MCF 10A (cell line): ENCODE measurements around the gene GPR173. TPM values are rescaled to one million over a fixed set of nuclear protein-coding genes. Genes with fewer than 3 reads are reported as not detected.

Experiments used
- BruUV-seq: library from RNA; stranded (reverse); fragments of 400-500 nt; replicated peaks from 2 replicates; lab custom pipeline; 2021; lab: Mats Ljungman, UMichigan
- CTCF ChIA-PET: fragments of 300-600 bp; sonication (Branson Sonifier 250); formaldehyde crosslinking; extraction: SDS; loops from one replicate; lab custom pipeline; 2021; ENCODE audit warnings: antibody characterized with exemption, inconsistent platforms; lab: Yijun Ruan, JAX
- POLR2A ChIA-PET: fragments of 300-600, 350-650 bp; sonication (Branson Sonifier 250); formaldehyde crosslinking; extraction: SDS; loops from one replicate; lab custom pipeline; 2020; ENCODE audit warnings: antibody characterized with exemption, inconsistent platforms; lab: Yijun Ruan, JAX
- DNase-seq: peaks from one replicate; pipeline ENCODE4 v3.0.0-alpha.2; 2018; ENCODE audit not compliant: unreplicated experiment
- H3K27ac Mint-ChIP-seq: one replicate; pipeline ENCODE4 v1.8.0; 2022; ENCODE audit warnings: mild to moderate bottlenecking, low read depth, mixed read lengths; ENCODE audit not compliant: unreplicated experiment
- H3K27me3 Mint-ChIP-seq: one replicate; pipeline ENCODE4 v1.8.0; 2022; ENCODE audit warnings: mixed read lengths; ENCODE audit not compliant: insufficient read depth, unreplicated experiment
- H3K36me3 Mint-ChIP-seq: one replicate; pipeline ENCODE4 v1.8.0; 2022; ENCODE audit warnings: mild to moderate bottlenecking, moderate library complexity, mixed read lengths; ENCODE audit not compliant: insufficient read depth, unreplicated experiment
- H3K4me1 Mint-ChIP-seq: one replicate; pipeline ENCODE4 v1.8.0; 2022; ENCODE audit warnings: mixed read lengths; ENCODE audit not compliant: insufficient read depth, unreplicated experiment
- H3K4me3 Mint-ChIP-seq: one replicate; pipeline ENCODE4 v1.8.0; 2022; ENCODE audit warnings: mild to moderate bottlenecking, moderate library complexity, mixed read lengths; ENCODE audit not compliant: unreplicated experiment
- H3K9me3 Mint-ChIP-seq: one replicate; pipeline ENCODE4 v1.8.0; 2022; ENCODE audit warnings: mixed read lengths; ENCODE audit not compliant: unreplicated experiment
- intact Hi-C: fragments of 100-400 bp; cut with micrococcal nuclease; formaldehyde crosslinking; loops from 2 replicates; pipeline ENCODE4 v1.14.1; 2022
- total RNA-seq: library from RNA; stranded (reverse); gene quantifications from 2 replicates; pipeline ENCODE4 v1.2.3, GENCODE V29; 2022
- TF ChIP-seq, protein P1 (sequence below): fragments of 200-600 bp; IDR thresholded peaks from one replicate; pipeline ENCODE4 v1.8.0; 2022; ENCODE audit warnings: antibody characterized with exemption, mild to moderate bottlenecking; ENCODE audit not compliant: unreplicated experiment

GPR173 gene
- total RNA-seq, 1 experiment from 2014 or later = 1.3 TPM

- POLR2A ChIA-PET = interaction anchor here (1.0 to 3.0 kb wide), 2 partner anchors 9 to 110 kb away, joined by 4 to 40 read pairs; no protein-coding TSS in a partner anchor
- H3K4me3 Mint-ChIP-seq = peak overlapping the region; percentile 52
- no peaks in the 10 kb centered on the region for H3K9me3 Mint-ChIP-seq
- H3K4me1 Mint-ChIP-seq = peaks cover 16% of the 10 kb centered on the region
- TF ChIP-seq, protein P1, sequence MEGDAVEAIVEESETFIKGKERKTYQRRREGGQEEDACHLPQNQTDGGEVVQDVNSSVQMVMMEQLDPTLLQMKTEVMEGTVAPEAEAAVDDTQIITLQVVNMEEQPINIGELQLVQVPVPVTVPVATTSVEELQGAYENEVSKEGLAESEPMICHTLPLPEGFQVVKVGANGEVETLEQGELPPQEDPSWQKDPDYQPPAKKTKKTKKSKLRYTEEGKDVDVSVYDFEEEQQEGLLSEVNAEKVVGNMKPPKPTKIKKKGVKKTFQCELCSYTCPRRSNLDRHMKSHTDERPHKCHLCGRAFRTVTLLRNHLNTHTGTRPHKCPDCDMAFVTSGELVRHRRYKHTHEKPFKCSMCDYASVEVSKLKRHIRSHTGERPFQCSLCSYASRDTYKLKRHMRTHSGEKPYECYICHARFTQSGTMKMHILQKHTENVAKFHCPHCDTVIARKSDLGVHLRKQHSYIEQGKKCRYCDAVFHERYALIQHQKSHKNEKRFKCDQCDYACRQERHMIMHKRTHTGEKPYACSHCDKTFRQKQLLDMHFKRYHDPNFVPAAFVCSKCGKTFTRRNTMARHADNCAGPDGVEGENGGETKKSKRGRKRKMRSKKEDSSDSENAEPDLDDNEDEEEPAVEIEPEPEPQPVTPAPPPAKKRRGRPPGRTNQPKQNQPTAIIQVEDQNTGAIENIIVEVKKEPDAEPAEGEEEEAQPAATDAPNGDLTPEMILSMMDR = no peak
- intact Hi-C loops = no loop called here
- peaks cover 82% of the 10 kb centered on the region for H3K27me3 Mint-ChIP-seq
- CTCF ChIA-PET = interaction anchor here (0.9 to 1.9 kb wide), 2 partner anchors 9 to 10 kb away, joined by 4 to 12 read pairs; no protein-coding TSS in a partner anchor
- DNase-seq = no peak
- H3K36me3 Mint-ChIP-seq = peaks cover 40% of the 10 kb centered on the region
- H3K27ac Mint-ChIP-seq = peak overlapping the region; percentile 75
- no TSS peak for BruUV-seq
Measured at GRCh38 chrX:53080628-53081580, 32.3 kb downstream of the GPR173 start.

DNA sequence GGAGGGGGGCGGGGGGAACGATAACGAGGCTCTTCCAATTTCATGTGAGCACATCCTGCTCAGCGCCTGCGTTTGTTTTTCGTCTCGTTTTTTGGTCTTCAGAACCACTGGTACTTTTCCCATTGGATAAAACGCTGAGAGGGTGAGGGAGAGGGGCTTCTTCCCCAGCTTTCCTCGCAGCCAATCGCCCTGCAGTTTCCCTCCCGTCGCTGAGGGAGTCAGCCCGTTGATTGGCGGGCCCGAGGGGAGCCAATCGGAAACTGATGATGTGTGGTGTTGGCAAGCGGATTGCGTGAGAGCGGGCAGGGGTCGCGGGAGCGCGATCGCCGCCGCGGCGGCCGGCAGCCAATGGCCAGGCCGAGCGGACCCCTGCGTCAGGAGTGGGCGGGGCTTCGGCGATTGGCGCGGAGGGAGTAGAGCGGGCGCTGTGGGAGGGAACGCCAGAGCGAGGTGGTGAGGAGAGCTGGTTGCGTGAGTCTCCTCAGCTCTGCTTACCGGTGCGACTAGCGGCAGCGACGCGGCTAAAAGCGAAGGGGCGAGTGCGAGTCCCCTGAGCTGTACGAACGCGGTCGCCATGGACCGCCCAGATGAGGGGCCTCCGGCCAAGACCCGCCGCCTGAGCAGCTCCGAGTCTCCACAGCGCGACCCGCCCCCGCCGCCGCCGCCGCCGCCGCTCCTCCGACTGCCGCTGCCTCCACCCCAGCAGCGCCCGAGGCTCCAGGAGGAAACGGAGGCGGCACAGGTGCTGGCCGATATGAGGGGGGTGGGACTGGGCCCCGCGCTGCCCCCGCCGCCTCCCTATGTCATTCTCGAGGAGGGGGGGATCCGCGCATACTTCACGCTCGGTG, 33.6 kb downstream of the GPR173 start, which contains the start of gene TSPYL2:
Gene TSPYL2, plus strand, starts transcription at position 443 of the 848 bp plus-strand sequence. Its CDS starts 132 bp downstream, at position 575.
- BruUV-seq = TSS peak; percentile 74
- DNase-seq = peak; percentile 91
- Mint-ChIP-seq H3K9me3 (no peaks in the 10 kb centered on the region), H3K36me3 (peaks cover 49% of the 10 kb centered on the region), H3K27ac (peak within 1 kb of the TSS; percentile 83), H3K27me3 (peaks cover 85% of the 10 kb centered on the region), H3K4me3 (peak within 1 kb of the TSS; percentile 96), H3K4me1 (peaks cover 25% of the 10 kb centered on the region)
- intact Hi-C loops = no loop called here
- CTCF ChIA-PET = interaction anchor here (0.9 to 1.9 kb wide), 3 partner anchors 9 to 10 kb away, joined by 4 to 12 read pairs (median 10); no protein-coding TSS in a partner anchor
- POLR2A ChIA-PET = interaction anchor here (0.6 to 3.0 kb wide), 9 partner anchors 10 to 108 kb away, joined by 3 to 40 read pairs (median 4); partner anchors contain the start of gene KANTR
- TF ChIP-seq, protein P1 = no peak

- H3K36me3 Mint-ChIP-seq = peaks cover 57% of the 10 kb centered on the region
- POLR2A ChIA-PET = interaction anchor here (0.7 to 3.0 kb wide), 6 partner anchors 11 to 1385 kb away, joined by 3 to 40 read pairs (median 4); partner anchors contain the start of gene KANTR
- peaks cover 87% of the 10 kb centered on the region for H3K27me3 Mint-ChIP-seq
- TF ChIP-seq, protein P1 = no peak
- CTCF ChIA-PET = interaction anchor here (0.6 to 1.3 kb wide), 2 partner anchors 9 to 10 kb away, joined by 3 to 10 read pairs; no protein-coding TSS in a partner anchor
- intact Hi-C loops = no loop called here
- H3K9me3 Mint-ChIP-seq = no peaks in the 10 kb centered on the region
- H3K4me3 Mint-ChIP-seq = peak overlapping the region; percentile 96
- peak overlapping the region; percentile 83 for H3K27ac Mint-ChIP-seq
- DNase-seq = no peak
- BruUV-seq = no TSS peak
- H3K4me1 Mint-ChIP-seq = peaks cover 34% of the 10 kb centered on the region
Measured at GRCh38 chrX:53082773-53083616, 34.4 kb downstream of the GPR173 start.
